Stimulated activated CD4-positive, alpha-beta T cell treated with anti-CD3 and anti-CD28 coated beads, Interleukin-1b, Interleukin-23, amount 100 ng/mL, for 1 hour (primary cell): ENCODE data around the gene ZXDB.
"Not testable (repeated sequence)": the region's sequence is repeated elsewhere in the genome, so short reads cannot be mapped to it uniquely, and the experiment has no call there.

ENCODE experiments used
- DNase-seq, 2 donors: peaks; one replicate each; pipeline ENCODE4 v3.0.0-alpha.2; 2020; ENCODE audit warnings: low read depth in 2 of 2

ZXDB gene

DNA sequence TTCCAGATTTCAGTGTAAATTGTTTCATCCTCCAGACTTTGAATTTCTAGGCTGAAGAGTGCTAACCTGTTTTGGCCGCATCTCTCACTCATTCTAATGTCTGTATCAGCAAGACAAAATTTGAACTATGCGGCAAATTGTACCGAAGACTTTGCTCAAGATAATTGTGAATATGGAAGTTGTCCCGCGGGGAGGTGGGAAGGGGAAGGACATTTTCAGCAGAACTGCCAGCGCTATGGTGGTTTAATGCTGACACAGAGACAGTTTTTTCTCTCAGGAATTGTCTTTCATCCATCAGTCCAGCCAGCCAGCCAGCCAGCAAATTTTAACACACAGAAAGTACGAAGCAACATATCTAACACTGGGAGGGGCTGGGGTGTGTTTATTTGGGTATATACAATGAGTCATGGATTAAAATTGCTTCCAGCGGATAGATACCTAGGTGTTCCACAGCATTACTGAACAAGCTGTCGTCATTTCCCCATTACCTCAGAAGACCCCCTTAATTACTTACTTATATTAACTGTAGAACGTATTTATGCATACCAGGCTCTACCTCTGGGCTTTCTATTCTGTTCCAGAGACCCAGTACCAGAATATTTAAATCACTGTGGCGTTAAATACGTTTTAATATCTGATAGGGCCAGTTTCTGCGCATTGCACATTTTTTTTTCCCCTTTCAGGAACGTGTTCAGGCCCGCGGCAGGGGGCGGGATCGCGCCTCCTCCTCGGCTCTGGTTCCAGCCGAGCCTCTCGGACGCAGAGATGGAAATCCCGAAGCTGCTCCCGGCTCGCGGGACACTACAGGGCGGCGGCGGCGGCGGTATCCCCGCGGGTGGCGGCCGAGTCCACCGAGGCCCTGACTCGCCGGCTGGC is at the start of gene ZXDB:
Gene ZXDB (plus strand): TSS at position 728 of the 876 bp plus-strand sequence. CDS start 38 bp downstream, at position 766.
- DNase-seq = not testable (repeated sequence)

GRCh38 chrX:57565198-57565597 is 26.6 kb upstream of the ZXDB start:
- no peak for DNase-seq

- no peak for DNase-seq
Measured at GRCh38 chrX:57573754-57574153, 18.1 kb upstream of the ZXDB start.

DNA sequence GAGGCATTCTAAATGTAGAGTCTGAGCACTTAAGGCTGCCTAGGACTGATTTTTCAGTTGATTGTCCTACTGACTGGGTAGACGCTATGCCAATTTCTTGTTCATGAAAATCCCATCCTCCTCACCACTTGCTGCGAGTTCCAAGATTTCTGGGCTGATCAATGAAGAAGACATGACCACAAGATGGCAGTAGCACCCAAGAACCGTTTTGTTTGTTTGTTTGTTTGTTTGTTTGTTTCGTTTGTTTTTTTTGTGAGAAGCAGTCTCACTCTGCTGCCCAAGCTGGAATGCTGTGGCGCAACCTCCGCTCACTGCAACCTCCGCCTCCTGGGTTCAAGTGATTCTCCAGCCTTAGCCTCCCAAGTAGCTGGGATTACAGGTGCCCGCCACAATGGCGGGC is 8.9 kb upstream of the ZXDB start:
- DNase-seq = not testable (repeated sequence)

GRCh38 chrX:57583477-57583876 is 8.3 kb upstream of the ZXDB start:
- DNase-seq = no peak

DNA sequence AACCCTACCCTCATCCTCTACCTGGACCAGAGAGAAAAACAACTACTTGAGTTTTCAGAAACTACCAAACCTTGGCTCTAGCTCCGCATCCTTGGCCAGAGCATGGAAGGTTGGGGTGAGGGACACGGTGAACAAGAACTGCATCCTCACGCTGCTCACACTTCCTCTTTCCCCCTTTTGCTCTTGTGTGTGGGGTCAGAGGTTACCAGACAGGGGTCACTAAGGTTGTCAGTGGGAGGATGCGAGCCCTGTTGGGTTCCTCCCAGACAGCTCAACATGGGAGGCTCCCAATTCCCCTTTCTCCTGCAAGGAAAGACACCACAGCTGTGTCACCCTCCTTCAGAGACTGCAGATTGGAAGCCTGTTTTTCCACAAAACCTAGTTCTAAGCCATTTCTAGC is 5.5 kb upstream of the ZXDB start:
- DNase-seq = no peak

DNA sequence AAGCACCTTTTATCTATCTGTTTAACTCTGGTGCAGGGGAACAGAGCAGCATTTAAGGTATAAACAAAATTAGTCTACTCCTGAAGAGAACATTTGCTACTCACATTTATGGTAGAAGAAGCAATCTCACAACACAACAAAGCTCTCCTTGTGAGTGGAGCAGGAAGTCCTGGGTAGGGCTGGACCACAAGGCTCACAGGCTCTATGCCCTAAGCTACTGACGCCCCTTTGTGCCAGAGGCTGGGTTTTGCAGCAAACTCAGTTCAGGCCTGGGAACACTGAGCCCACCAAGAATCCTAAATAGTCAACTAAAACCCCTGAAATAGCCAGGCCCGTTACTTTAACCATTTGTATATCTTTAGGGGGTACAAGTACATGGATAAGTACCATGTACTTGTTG is 4.7 kb upstream of the ZXDB start:
- DNase-seq = no peak

DNA sequence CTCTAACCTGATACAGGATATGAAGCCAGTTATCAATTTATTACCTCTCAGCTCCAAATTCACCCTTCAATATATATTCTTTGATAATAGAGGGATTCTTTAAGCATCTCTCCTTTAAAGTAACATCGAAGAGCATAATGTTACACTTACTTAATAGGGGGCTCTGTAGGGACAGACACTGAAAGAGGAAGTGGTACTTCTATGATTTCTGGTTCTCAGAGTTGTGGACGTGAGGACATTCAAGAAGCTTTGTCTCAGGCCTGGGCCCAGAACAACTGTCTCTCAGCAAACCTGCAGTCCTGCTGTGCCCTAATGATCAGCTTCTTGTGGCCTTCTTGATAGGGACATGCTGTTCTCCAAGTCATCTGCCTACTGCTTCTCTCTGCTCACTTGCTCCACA is 4.2 kb upstream of the ZXDB start:
- DNase-seq = no peak

DNA sequence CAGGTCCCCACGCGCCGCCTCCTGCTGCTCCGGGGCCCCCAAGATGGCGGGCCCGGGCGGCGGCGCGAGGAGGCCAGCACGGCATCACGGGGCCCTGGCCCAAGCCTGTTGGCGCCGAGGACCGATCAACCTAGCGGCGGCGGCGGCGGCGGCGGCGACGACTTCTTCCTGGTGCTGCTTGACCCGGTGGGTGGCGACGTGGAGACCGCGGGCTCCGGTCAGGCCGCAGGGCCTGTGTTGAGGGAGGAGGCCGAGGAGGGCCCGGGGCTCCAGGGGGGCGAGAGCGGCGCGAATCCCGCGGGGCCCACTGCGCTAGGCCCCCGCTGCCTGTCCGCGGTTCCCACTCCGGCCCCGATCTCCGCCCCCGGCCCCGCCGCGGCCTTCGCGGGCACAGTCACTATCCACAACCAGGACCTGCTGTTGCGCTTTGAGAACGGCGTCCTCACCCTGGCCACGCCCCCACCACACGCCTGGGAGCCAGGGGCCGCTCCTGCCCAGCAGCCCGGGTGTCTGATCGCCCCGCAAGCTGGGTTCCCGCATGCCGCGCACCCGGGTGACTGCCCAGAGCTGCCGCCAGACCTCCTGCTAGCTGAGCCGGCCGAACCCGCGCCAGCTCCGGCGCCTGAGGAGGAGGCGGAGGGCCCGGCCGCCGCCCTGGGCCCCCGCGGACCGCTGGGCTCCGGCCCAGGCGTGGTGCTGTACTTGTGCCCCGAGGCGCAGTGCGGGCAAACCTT is 516 bp downstream of the ZXDB start:
- DNase-seq = not testable (repeated sequence)

GRCh38 chrX:57592894-57593215 is 1.0 kb downstream of the ZXDB start:
- not testable (repeated sequence) for DNase-seq

GRCh38 chrX:57595381-57595811 is 3.6 kb downstream of the ZXDB start:
- no peak for DNase-seq

- no peak for DNase-seq
Measured at GRCh38 chrX:57596109-57596508, 4.3 kb downstream of the ZXDB start.

- no peak for DNase-seq
Measured at GRCh38 chrX:57596516-57596915, 4.7 kb downstream of the ZXDB start.

GRCh38 chrX:57607295-57608187 is 15.7 kb downstream of the ZXDB start:
- no peak for DNase-seq

DNA sequence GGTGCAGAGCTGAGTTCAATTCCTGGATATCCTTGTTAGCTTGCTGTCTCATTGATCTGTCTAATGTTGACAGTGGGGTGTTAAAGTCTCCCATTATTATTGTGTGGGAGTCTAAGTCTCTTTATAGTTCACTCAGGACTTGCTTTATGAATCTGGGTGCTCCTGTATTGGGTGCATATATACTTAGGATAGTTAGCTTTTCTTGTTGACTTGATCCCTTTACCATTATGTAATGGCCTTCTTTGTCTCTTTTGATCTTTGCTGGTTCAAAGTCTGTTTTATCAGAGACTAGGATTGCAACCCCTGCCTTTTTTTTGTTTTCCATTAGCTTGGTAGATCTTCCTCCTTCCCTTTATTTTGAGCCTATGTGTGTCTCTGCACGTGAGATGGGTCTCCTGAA is 21.5 kb downstream of the ZXDB start:
- not testable (repeated sequence) for DNase-seq

DNA sequence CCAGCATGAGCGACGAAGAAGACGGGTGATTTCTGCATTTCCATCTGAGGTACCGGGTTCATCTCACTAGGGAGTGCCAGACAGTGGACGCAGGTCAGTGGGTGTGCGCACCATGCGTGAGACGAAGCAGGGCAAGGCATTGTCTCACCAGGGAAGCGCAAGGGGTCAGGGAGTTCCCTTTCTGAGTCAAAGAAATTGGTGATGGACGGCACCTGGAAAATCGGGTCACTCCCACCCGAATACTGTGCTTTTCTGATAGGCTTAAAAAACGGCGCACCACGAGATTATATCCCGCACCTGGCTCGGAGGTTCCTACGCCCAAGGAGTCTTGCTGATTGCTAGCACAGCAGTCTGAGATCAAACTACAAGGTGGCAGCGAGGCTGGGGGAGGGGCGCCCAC is 37.6 kb downstream of the ZXDB start:
- not testable (repeated sequence) for DNase-seq

DNA sequence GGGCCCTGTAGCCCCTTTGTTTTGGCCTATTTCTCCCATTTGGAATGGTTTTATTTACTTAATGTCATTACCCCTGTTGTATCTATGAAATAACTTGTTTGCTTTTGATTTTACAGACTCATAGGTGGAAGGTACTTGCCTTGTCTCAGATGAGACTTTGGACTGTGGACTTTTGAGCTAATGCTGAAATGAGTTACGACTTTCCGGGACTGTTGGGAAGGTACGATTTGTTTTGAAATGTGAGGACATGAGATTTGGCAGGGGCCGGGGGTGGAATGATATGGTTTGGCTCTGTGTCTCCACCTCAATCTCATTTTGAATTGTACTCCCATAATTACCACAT is 48.8 kb downstream of the ZXDB start:
- no peak for DNase-seq

GRCh38 chrX:57641338-57641737 is 49.5 kb downstream of the ZXDB start:
- no peak for DNase-seq

DNA sequence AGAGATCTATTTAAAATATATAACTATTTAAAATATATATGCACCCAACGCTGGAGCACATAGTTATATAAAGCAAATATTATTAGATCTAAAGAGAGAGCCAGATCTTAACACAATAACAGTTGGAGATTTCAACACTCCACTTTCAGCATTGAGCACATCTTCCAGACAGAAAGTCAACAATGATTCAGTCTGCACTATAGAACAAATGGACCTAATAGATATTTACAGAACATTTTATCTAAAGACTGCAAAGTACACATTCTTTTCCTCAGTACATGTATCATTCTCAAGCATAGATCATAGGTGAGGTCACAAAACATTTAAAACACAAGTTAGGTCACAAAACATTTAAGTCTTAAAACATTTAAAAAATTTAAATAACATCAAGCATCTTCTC is 51.9 kb downstream of the ZXDB start:
- no peak for DNase-seq

DNA sequence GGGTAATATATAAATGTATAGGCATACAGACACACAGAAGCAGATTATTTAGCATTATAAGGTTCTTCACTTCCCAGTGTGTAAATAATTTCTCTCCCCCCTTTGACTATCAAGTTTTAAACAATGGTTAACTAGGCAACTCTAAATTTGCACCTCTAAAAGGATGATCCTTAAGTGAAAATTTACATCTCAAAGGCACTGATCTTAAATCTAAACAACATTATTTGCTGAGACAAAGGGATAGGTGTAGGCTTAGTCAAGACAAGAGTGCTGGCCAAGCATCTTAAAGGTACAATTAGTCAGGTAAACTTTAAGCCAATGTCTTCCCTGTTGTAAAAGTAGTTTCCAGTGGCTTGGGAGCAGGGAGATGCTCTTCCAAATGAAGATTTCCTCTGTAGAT is 55.2 kb downstream of the ZXDB start:
- no peak for DNase-seq
